Measurements from ENCODE around the gene UGT2B10.

UGT2B10 gene

DNA sequence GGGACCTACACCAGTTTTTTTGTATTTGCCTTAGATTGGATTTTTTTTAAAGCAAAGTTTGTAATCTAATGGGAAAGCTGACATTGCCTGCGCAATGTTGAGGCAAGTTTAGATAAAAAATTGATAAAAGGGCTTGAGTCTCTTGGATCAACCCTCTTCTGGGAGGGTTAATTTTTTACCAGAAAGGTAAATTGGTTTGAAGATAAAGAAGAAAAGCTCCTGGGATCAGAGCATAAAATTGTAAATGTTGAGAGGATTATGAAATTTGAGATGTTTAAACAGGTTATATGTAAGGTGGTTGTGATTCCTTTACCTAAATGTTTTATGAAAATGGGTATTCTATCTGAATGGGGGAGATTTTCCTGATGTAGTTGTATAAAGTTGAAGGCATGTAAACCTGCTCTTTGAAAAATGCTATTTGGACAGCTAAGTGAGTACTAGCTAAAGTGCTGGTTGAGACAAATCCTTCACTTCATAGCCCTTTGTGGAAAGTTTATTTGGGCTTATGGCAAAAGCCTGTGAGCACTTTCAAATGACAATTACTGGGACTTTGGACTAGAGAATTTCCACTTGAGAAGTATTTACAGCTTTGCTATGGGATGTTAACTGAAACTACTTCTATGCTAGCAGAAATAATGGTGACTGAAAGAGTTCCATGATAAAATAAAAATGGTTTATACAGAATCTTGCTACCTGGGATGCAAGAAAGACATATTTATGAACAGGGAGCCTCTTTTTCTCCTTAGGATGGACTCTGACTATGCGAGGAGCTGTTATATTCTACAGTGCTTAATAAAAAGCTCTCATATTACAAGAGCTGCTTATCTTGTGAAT, 56.2 kb downstream of the UGT2B10 start:
- DNase-seq (ENCODE audit: low spot score) = no peak

GRCh38 chr4:68872643-68873502, 57.1 kb downstream of the UGT2B10 start:
- no peak for DNase-seq (ENCODE audit: low spot score)

DNA sequence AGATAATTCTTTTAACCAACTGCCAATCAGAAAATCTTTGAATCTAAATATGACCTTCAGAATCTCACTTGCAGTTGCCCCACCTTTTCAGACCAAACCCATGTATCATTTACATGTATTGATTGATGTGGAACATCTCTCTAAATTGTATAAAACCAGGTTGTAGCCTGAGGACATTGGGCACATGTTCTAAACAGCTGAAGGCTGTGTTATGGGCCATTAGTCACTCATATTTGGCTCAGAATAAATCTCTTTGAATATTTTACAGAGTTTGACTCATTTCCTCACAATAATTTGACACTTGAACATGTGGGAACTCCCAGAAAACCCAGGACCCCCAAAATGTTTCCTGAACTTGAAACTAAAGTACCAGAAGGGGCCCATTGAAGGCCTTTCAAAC, 58.7 kb downstream of the UGT2B10 start:
- DNase-seq (ENCODE audit: low spot score) = no peak

DNA sequence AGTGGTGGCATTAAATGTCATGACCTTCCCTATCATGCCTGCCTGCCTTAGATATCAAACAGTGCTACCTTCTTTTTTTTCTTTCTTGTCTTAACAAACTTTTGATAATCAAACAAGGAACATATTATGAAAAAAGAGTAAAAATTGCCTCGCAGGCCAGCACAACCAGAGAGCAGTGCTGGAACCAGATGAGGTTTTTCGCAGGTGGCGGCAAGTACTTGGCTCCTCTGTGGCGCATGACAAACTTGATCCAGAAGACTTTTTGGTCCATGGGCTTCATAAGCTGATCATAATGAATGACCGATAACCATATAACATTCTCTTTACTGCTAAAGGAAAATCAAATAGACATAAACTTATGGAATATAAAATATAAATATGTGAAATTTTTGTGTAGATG, 61.8 kb downstream of the UGT2B10 start:
- DNase-seq (ENCODE audit: low spot score) = no peak

- no peak for DNase-seq (ENCODE audit: low spot score)
Measured at GRCh38 chr4:68878048-68878447, 62.3 kb downstream of the UGT2B10 start.
